Measurements from ENCODE around the gene ANKRD53.

DNA sequence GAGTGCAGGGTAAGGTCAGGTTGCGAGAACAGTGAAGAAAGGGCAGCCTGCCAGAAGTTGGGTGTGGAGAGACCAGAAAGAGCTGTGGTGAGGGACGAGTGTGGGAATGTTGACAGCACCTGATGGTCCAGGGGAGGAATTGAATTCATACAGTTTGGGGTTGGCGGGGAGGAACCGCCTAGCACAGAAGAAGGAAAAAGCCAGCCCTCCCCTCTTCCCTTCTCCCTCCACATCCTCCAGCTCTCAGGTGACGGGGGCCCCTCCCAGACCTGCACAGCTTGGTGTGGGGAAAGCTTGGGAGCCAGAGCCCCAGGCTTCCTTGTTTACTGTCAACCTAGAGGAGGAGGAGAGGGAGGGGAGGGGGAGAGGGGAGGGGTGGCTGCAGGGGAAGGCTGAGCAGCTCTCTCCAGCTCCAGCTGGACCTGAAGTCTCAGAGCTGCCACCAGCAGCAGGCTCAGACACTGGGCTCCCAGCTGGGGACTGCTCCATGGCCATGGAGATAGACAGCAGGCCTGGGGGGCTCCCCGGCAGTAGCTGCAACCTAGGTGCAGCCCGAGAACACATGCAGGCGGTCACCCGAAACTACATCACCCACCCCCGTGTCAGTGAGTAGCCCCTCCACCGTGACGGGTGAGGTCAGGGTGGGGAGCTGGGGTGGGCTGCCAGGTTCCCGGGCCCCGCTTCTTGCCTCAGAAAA is 42.8 kb upstream of the ANKRD53 start, which contains the start of gene ATP6V1B1:
- no peak for TF ChIP-seq POLR2A (IDR thresholded peaks at IDR 0.05)
- no peak for TF ChIP-seq POLR2AphosphoS5 (IDR thresholded peaks at IDR 0.05)
